ENCODE results near the gene ENTR1.
"Not testable (repeated sequence)": the region's sequence is repeated elsewhere in the genome, so short reads cannot be mapped to it uniquely, and the experiment has no call there.

ENTR1 gene

DNA sequence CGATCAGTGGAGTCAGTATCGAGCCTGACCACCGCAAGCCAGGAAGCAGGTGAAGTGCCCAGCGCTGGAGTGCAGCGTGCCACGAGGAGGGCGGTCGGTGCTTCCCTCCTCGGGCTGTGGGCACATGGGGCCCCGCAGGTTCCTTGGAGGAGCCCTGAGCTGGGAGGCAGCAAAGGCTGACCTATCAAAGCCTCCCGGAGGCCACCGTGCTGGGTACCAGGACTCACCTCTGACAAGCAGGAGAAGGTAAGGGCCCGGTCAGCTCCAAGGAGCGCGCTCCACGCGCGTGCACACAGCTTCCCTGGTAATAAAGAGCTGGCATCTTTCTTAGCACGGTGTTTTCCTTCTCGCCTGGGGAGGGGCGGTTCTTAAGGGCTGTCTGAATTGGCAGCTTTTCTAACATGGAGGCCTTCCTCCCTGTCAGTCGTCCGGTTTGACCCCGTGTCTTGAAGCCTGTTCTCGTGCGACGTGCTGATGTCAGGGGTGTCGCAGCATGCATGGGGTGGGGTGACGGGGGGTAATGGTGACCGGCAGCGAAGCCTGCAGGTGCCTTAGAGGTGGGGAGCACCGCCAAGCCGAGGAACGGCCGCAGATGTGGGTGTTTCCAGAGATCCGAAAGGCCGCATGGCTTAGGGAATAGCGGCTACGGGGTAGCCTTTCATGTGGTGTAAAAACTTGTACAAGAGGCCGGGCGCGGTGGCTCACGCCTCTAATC lies 13.2 kb upstream of the ENTR1 start:
- H3K27me3 ChIP-seq (ENCODE audit: control insufficient read depth, insufficient read depth, low read length): no peaks in the 10 kb centered on the region
- H3K4me1 ChIP-seq (ENCODE audit: control insufficient read depth, insufficient read depth, low read length): no peaks in the 10 kb centered on the region
- H3K36me3 ChIP-seq (ENCODE audit: control insufficient read depth, insufficient read depth, low read length): peaks cover 28% of the 10 kb centered on the region
- no peak overlapping the region for H3K27ac ChIP-seq (ENCODE audit: low read depth, low read length)
- H3K4me3 ChIP-seq (ENCODE audit: low read length): no peak overlapping the region
- H3K9ac ChIP-seq (ENCODE audit: low read length): no peak overlapping the region

DNA sequence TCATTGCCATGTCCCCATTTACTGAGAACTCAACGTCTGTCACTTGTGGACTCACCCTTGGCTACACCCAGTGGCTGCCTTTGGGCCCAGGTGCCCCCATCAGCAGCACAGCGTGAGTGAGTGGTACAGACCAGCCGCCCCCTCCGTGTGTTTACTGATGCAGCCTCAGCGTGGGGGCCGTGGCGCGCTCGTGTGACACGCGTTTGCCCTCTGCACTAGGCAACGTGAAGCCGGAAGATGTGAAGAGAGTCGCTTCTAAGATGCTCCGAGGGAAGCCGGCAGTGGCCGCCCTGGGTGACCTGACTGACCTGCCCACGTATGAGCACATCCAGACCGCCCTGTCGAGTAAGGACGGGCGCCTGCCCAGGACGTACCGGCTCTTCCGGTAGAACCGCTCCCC lies 12.5 kb upstream of the ENTR1 start:
- Histone ChIP-seq H3K27me3 (ENCODE audit: control insufficient read depth, insufficient read depth, low read length) (no peaks in the 10 kb centered on the region), H3K9ac (ENCODE audit: low read length) (no peak overlapping the region), H3K27ac (ENCODE audit: low read depth, low read length) (no peak overlapping the region), H3K4me1 (ENCODE audit: control insufficient read depth, insufficient read depth, low read length) (no peaks in the 10 kb centered on the region), H3K4me3 (ENCODE audit: low read length) (no peak overlapping the region), H3K36me3 (ENCODE audit: control insufficient read depth, insufficient read depth, low read length) (peaks cover 35% of the 10 kb centered on the region)

DNA sequence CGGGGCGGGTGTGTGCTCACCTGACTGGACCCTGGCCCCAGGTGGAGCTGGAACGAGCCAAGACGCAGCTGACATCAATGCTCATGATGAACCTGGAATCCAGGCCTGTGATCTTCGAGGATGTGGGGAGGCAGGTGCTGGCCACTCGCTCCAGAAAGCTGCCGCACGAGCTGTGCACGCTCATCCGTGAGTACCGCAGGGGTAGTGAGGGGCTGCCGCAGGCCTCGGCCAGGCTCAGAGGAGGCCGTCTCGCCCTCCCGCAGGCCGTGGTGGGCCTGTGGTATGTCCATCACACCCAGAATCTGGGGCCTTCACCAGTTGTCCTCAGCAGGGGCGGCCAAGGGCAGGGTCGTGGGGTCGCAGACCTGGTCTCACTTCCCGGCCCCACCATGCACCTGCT lies 11.4 kb upstream of the ENTR1 start:
- H3K27me3 ChIP-seq (ENCODE audit: control insufficient read depth, insufficient read depth, low read length): no peaks in the 10 kb centered on the region
- no peak overlapping the region for H3K27ac ChIP-seq (ENCODE audit: low read depth, low read length)
- no peak overlapping the region for H3K9ac ChIP-seq (ENCODE audit: low read length)
- H3K4me1 ChIP-seq (ENCODE audit: control insufficient read depth, insufficient read depth, low read length): no peaks in the 10 kb centered on the region
- peaks cover 43% of the 10 kb centered on the region for H3K36me3 ChIP-seq (ENCODE audit: control insufficient read depth, insufficient read depth, low read length)
- H3K4me3 ChIP-seq (ENCODE audit: low read length): no peak overlapping the region

DNA sequence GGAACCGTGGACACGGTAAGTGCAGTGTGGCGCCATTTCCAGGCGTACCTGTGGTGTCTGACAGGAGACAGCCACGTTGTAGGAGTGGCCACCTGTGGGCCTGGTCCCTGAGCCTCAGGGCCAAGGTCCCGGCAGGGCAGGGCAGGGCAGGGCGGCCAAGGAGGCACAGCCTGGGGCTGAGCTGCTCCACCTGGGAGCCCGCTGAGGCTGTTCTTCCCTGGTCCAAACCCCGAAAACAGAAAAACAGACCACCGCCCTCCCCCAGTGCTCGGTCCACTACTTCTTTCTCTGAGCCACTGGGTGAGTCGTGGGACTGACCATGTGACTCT lies 8.6 kb upstream of the ENTR1 start:
- Histone ChIP-seq H3K4me1 (ENCODE audit: control insufficient read depth, insufficient read depth, low read length) (no peaks in the 10 kb centered on the region), H3K27me3 (ENCODE audit: control insufficient read depth, insufficient read depth, low read length) (no peaks in the 10 kb centered on the region), H3K27ac (ENCODE audit: low read depth, low read length) (no peak overlapping the region), H3K4me3 (ENCODE audit: low read length) (no peak overlapping the region), H3K36me3 (ENCODE audit: control insufficient read depth, insufficient read depth, low read length) (peaks cover 62% of the 10 kb centered on the region), H3K9ac (ENCODE audit: low read length) (no peak overlapping the region)

DNA sequence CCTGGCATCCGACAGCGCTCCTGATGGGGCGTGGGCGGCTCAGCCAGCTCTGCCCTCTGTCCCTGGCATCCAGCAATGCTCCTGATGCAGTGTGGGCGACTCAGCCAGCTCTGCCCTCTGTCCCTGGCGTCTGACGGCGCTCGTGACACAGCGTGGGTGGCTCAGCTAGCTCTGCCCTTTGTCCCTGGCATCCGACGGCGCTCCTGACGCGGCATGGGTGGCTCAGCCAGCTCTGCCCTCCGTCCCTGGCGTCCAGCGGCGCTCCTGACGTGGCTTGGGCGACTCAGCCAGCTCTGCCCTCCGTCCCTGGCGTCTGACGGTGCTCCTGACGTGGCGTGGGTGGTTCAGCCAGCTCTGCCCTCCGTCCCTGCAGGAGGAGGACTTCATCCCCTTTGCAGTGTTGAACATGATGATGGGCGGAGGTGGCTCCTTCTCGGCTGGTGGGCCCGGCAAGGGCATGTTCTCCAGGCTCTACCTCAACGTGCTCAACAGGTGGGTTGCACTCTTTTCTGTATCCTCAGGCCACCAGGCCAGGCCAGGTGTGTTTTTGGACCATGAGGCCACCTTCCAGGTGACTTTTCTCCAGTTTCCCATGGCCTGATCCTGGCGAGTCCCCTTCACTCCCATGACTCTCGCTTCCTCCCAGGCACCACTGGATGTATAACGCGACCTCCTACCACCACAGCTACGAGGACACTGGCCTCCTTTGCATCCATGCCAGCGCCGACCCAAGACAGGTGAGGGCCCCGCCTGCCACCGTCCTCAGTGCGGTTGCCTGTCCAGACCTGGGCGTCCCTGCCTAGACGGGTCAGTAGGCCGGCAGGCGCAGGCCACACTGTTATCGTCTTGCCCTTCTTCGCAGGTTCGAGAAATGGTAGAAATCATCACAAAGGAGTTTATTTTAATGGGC lies 8.0 kb upstream of the ENTR1 start:
- peaks cover 63% of the 10 kb centered on the region for H3K36me3 ChIP-seq (ENCODE audit: control insufficient read depth, insufficient read depth, low read length)
- no peaks in the 10 kb centered on the region for H3K27me3 ChIP-seq (ENCODE audit: control insufficient read depth, insufficient read depth, low read length)
- no peaks in the 10 kb centered on the region for H3K4me1 ChIP-seq (ENCODE audit: control insufficient read depth, insufficient read depth, low read length)
- H3K4me3 ChIP-seq (ENCODE audit: low read length): no peak overlapping the region
- H3K9ac ChIP-seq (ENCODE audit: low read length): no peak overlapping the region
- no peak overlapping the region for H3K27ac ChIP-seq (ENCODE audit: low read depth, low read length)

DNA sequence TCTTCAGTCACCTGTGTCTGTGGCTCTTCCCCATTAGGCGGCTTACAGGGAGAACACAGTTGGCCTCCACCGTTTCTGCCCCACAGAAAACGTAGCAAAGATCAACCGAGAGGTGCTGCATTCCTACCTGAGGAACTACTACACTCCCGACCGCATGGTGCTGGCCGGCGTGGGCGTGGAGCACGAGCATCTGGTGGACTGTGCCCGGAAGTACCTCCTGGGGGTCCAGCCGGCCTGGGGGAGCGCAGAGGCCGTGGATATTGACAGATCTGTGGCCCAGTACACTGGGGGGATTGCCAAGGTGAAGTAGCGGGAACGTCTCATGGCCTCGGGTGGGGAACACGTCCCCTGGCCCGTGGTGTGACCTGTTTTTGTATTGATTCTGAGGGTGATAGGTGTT lies 6.5 kb upstream of the ENTR1 start:
- no peaks in the 10 kb centered on the region for H3K4me1 ChIP-seq (ENCODE audit: control insufficient read depth, insufficient read depth, low read length)
- no peaks in the 10 kb centered on the region for H3K27me3 ChIP-seq (ENCODE audit: control insufficient read depth, insufficient read depth, low read length)
- no peak overlapping the region for H3K9ac ChIP-seq (ENCODE audit: low read length)
- H3K36me3 ChIP-seq (ENCODE audit: control insufficient read depth, insufficient read depth, low read length): peaks cover 57% of the 10 kb centered on the region
- no peak overlapping the region for H3K27ac ChIP-seq (ENCODE audit: low read depth, low read length)
- H3K4me3 ChIP-seq (ENCODE audit: low read length): no peak overlapping the region

DNA sequence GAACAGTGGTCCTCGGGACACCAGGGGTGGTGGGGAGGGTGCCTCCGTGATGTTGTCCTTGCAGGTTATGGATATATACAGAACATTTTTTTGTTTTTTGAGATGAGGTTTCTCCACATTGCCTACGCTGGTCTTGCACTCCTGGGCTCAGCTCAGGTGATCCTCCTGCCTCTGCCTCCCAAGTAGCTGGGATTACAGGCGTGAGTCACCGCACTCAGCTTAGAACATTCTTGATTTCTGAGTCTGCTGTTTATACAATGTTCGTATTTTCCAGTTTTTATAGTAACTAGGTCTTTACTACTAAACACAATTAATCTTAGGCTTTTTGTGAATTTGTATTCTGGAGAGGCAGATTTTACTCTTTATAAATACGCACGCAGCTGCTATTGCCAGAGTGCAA lies 6.0 kb upstream of the ENTR1 start:
- no peaks in the 10 kb centered on the region for H3K27me3 ChIP-seq (ENCODE audit: control insufficient read depth, insufficient read depth, low read length)
- no peak overlapping the region for H3K4me3 ChIP-seq (ENCODE audit: low read length)
- H3K36me3 ChIP-seq (ENCODE audit: control insufficient read depth, insufficient read depth, low read length): peaks cover 54% of the 10 kb centered on the region
- no peak overlapping the region for H3K27ac ChIP-seq (ENCODE audit: low read depth, low read length)
- H3K9ac ChIP-seq (ENCODE audit: low read length): no peak overlapping the region
- peaks cover 3% of the 10 kb centered on the region for H3K4me1 ChIP-seq (ENCODE audit: control insufficient read depth, insufficient read depth, low read length)

DNA sequence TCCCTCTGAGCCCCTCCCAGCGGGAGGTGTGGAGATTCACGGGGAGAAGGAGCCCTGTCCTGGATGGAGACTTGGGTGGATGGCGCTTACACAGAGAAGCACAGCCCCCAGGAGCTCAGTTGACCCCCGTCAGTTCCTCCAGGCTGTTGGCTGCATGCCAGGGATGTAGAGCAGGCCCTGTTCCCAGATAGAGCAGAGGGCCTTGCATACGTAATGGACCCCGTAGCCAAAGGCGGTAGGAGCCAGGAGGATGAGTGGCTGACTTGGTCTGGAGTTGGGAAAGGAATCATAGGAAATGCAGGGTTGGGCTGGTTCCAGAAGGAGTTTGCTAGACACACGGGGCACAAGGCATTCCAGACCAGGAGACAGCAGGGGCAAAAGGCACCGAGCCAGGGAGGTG lies 2.5 kb upstream of the ENTR1 start:
- Histone ChIP-seq H3K4me1 (ENCODE audit: control insufficient read depth, insufficient read depth, low read length) (peaks cover 11% of the 10 kb centered on the region), H3K4me3 (ENCODE audit: low read length) (no peak overlapping the region), H3K27ac (ENCODE audit: low read depth, low read length) (no peak overlapping the region), H3K27me3 (ENCODE audit: control insufficient read depth, insufficient read depth, low read length) (no peaks in the 10 kb centered on the region), H3K9ac (ENCODE audit: low read length) (no peak overlapping the region), H3K36me3 (ENCODE audit: control insufficient read depth, insufficient read depth, low read length) (peaks cover 39% of the 10 kb centered on the region)

DNA sequence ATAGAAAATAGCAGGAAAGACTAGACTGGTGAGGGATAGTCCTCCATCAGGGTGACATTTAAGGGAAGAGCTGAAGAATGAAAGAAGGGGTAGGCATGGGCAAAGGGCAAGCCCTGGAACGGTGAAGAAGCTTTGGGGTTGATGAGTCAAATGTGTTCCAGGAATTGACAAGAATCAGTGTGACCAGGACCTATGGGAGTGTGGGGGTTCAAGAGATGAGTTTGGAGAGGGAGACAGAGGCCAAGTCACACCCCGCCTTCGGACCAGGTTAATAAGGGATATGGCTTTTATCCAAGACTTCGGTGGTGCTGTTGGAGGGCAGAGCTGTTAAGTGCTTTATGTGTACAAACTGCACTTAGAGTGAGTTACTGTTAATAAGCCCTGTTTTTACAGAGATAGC lies 964 bp upstream of the ENTR1 start:
- H3K27ac ChIP-seq (ENCODE audit: low read depth, low read length): no peak overlapping the region
- peak overlapping the region; percentile 75 for H3K9ac ChIP-seq (ENCODE audit: low read length)
- peaks cover 11% of the 10 kb centered on the region for H3K4me1 ChIP-seq (ENCODE audit: control insufficient read depth, insufficient read depth, low read length)
- H3K27me3 ChIP-seq (ENCODE audit: control insufficient read depth, insufficient read depth, low read length): no peaks in the 10 kb centered on the region
- peaks cover 29% of the 10 kb centered on the region for H3K36me3 ChIP-seq (ENCODE audit: control insufficient read depth, insufficient read depth, low read length)
- peak overlapping the region; percentile 96 for H3K4me3 ChIP-seq (ENCODE audit: low read length)

DNA sequence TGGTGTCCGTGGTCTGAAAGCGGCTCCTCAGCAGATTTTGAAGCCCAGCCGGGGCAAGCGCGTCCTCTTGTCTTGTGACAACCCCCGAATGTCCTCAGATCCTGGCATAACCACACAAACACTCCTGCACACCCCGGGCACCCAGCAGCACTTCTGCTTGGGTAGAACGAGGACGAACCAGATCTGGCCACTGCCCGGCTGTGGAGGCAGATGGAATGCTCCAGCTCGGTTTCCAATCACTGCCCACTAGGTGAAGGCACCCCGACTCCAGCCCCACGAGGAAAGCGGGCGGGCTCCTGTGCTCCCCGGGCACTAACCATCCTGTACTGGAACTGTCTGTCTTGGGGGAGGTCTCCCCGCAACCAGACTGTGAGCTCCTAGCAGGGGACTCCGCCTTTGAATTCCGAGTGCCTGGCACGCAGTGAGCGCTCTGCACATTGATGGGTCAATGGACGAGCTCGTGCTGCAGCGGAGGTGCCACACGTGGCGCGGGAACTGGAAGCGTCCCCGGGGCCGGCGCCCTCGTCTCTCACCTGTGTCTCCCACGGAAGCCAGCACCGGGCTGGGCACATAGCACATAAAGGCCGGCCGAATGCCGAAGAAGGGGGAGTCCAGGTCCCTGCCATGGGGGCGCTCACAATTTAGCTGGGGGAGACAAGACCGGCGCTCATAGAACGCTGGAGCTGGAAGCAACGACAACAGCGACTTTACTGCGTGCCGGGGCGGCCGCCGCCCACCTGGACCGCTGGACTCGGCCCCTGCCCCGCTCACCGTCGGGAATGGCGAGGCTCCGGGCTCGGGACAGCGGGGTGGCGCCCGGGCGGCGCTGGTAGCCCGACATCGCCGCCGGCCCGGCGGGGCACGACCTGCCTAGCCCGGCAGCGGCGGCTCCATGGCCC lies 608 bp downstream of the ENTR1 start:
- Histone ChIP-seq H3K27ac (ENCODE audit: low read depth, low read length) (no peak overlapping the region), H3K4me3 (ENCODE audit: low read length) (peak overlapping the region; percentile 89), H3K27me3 (ENCODE audit: control insufficient read depth, insufficient read depth, low read length) (no peaks in the 10 kb centered on the region), H3K9ac (ENCODE audit: low read length) (peak overlapping the region; percentile 59), H3K4me1 (ENCODE audit: control insufficient read depth, insufficient read depth, low read length) (peaks cover 11% of the 10 kb centered on the region), H3K36me3 (ENCODE audit: control insufficient read depth, insufficient read depth, low read length) (peaks cover 27% of the 10 kb centered on the region)

DNA sequence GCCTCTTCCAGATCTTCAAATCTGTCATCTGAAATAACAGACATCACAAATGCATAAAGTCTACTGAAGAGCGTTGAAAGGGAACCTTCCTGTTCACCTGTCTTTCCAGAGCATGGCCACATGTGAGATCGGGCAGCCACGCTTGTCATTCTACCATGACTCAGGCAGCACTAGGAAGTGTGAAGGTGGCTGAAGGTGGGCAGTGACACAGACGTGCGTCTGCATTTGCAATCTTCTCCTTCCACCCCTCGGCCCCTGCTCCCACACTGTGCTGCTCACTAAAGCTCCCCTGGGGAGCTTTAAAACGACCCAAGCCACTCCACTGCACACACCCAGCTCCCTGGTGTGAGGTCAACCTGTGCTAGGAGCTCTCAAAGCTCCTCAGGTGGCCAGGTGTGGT lies 2.5 kb downstream of the ENTR1 start:
- no peaks in the 10 kb centered on the region for H3K27me3 ChIP-seq (ENCODE audit: control insufficient read depth, insufficient read depth, low read length)
- H3K36me3 ChIP-seq (ENCODE audit: control insufficient read depth, insufficient read depth, low read length): peaks cover 16% of the 10 kb centered on the region
- no peak overlapping the region for H3K4me3 ChIP-seq (ENCODE audit: low read length)
- peaks cover 11% of the 10 kb centered on the region for H3K4me1 ChIP-seq (ENCODE audit: control insufficient read depth, insufficient read depth, low read length)
- H3K27ac ChIP-seq (ENCODE audit: low read depth, low read length): no peak overlapping the region
- H3K9ac ChIP-seq (ENCODE audit: low read length): no peak overlapping the region

DNA sequence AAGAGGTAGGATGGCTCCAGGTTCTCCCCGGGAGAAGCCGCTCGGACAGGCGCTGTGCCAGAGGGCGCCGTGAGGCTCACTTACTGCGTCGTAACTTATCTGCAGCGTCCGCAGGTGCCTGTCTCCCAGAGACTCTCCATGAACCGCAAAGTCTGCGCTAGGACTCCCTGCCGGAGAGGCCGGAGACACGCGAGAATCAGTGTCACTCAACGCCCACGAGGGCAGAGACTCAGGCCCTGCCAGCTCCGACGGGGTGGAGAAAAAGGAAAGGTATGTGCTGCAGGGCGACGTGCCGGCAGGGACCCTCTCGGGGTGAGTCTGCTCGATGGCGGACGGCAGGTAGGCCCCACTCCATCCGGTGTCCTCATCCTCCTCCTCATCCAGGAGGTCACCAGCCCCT lies 3.4 kb downstream of the ENTR1 start:
- H3K4me3 ChIP-seq (ENCODE audit: low read length); H3K27me3 ChIP-seq (ENCODE audit: control insufficient read depth, insufficient read depth, low read length); H3K9ac ChIP-seq (ENCODE audit: low read length); H3K27ac ChIP-seq (ENCODE audit: low read depth, low read length): not testable (repeated sequence)
- peaks cover 11% of the 10 kb centered on the region for H3K4me1 ChIP-seq (ENCODE audit: control insufficient read depth, insufficient read depth, low read length)
- peaks cover 13% of the 10 kb centered on the region for H3K36me3 ChIP-seq (ENCODE audit: control insufficient read depth, insufficient read depth, low read length)
